AG04450 (cell line): Measurements from ENCODE around the gene FGD6. TPM values are rescaled to one million over a fixed set of nuclear protein-coding genes. Genes with fewer than 3 reads are reported as not detected.
"Not testable (repeated sequence)": the region's sequence is repeated elsewhere in the genome, so short reads cannot be mapped to it uniquely, and the experiment has no call there.

Experiments
- CTCF ChIA-PET: fragments of 300-600, 350-600 bp; formaldehyde crosslinking; extraction: SDS; loops from one replicate; lab custom pipeline; 2022; ENCODE audit warnings: antibody characterized with exemption, inconsistent platforms; lab: Charles Lee
- POLR2A ChIA-PET: fragments of 350-600 bp; formaldehyde crosslinking; extraction: SDS; loops from one replicate; lab custom pipeline; 2021; ENCODE audit warnings: antibody characterized with exemption, inconsistent platforms; lab: Yijun Ruan, JAX
- DNase-seq: peaks from one replicate; pipeline ENCODE4 v3.0.0-alpha.2; 2011; ENCODE audit warnings: low read depth, low spot score
- H3K27ac ChIP-seq: one replicate; pipeline ENCODE4 v1.5.1; 2012; ENCODE audit warnings: low read depth, low read length, control low read depth
- H3K27me3 ChIP-seq: one replicate; pipeline ENCODE4 v1.6.0; 2012; ENCODE audit warnings: low read length; ENCODE audit not compliant: control insufficient read depth, insufficient read depth
- H3K4me3 ChIP-seq: 2 replicates; pipeline ENCODE4 v1.5.1; 2011; ENCODE audit warnings: mild to moderate bottlenecking, low read depth, low read length, control low read depth
- H3K9me3 ChIP-seq: 2 replicates; pipeline ENCODE4 v1.5.1; 2012; ENCODE audit warnings: low read length; ENCODE audit not compliant: control insufficient read depth, insufficient read depth
- polyA plus RNA-seq: library from polyadenylated mRNA; depleted of rRNA; stranded (reverse); fragments of >200 nt; gene quantifications from 2 replicates; pipeline ENCODE4 v1.2.3, GENCODE V29; 2011
- TF ChIP-seq, protein P1 (sequence below): IDR thresholded peaks from 2 replicates; pipeline ENCODE4 v1.5.1; 2011; ENCODE audit warnings: low read depth, low read length, control low read depth, inconsistent platforms

The FGD6 gene
- polyA plus RNA-seq, 1 experiment, result 10.2 TPM

DNA sequence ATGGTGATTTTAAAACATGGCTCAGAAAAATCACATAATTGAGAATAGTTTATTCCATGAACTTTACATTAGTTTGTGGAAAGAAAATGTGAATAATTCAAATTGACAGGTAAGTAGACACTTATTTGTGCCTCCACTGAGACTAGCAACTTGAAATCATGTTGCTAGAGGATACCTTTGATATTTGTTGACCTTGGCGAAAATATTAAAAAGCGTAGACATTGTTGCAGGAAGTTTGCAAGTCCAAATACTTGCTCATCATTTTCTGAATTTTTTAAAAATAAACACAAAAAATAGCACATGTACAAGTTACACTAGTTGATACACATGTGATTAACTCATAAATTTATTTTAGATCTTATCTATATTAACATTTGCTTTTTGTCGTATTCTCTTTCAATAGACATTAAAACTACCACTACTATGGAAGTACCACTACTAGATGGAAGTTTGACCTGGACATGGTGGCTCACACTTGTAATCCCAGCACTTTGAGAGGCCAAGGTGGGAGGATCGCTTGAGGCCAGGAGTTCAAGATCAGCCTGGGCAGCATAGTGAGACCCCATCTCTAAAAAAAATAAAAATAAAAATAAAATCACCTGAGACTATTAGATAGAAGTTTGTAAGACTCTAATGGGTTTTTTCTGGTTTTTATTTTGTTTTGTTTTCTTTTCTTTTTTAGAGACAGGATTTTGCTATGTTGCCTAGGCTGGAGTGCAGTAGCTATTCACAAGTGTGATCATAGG lies 24.7 kb upstream of the FGD6 start:
- Histone ChIP-seq H3K9me3 (no peaks in the 10 kb centered on the region; the same call in 1 of the 2 replicates), H3K4me3 (no peak overlapping the region), H3K27me3 (no peaks in the 10 kb centered on the region), H3K27ac (no peak overlapping the region)
- POLR2A ChIA-PET, result no interaction called here
- CTCF ChIA-PET, result no interaction called here
- TF ChIP-seq, protein P1, sequence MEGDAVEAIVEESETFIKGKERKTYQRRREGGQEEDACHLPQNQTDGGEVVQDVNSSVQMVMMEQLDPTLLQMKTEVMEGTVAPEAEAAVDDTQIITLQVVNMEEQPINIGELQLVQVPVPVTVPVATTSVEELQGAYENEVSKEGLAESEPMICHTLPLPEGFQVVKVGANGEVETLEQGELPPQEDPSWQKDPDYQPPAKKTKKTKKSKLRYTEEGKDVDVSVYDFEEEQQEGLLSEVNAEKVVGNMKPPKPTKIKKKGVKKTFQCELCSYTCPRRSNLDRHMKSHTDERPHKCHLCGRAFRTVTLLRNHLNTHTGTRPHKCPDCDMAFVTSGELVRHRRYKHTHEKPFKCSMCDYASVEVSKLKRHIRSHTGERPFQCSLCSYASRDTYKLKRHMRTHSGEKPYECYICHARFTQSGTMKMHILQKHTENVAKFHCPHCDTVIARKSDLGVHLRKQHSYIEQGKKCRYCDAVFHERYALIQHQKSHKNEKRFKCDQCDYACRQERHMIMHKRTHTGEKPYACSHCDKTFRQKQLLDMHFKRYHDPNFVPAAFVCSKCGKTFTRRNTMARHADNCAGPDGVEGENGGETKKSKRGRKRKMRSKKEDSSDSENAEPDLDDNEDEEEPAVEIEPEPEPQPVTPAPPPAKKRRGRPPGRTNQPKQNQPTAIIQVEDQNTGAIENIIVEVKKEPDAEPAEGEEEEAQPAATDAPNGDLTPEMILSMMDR, result no peak
- DNase-seq, result no peak

DNA sequence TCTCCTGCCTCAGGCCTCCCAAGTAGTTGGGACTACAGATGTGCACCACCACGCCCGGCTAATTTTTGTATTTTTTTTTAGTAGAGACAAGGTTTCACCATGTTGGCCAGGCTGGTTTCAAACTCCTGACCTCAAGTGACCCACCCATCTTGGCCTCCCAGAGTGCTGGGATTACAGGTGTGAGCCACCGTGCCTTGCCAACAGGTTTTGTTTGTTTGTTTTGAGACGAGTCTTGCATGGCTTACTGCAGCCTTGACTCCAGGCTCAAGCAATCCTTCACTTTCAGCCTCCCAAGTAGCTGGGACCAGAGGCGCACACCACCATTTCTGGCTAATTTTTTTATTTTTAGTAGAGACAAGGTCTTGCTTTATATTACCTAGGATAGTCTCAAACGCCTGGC lies 23.9 kb upstream of the FGD6 start:
- POLR2A ChIA-PET, H3K4me3 ChIP-seq, CTCF ChIA-PET, H3K27ac ChIP-seq, H3K9me3 ChIP-seq, H3K27me3 ChIP-seq, DNase-seq: not testable (repeated sequence)

DNA sequence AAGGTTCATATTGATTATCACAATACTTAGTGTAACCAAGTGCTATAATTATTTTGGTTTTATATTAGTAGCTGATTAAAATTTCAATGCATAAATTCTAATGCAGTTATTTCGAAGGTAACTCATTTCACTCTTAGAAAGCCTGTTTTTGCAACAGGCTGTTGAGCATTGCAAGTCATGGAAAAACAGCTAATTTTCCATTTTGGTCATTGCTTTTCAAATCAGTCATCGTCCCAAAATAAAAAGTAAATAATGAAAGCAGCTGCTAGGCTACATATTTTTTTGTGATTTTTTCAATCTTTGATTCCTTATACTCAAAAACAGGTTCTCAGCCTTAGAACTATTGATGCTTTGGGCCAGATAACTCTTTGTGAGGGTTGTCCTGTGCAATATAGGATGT lies 23.3 kb upstream of the FGD6 start:
- Histone ChIP-seq H3K9me3 (no peaks in the 10 kb centered on the region; the same call in 1 of the 2 replicates), H3K4me3 (no peak overlapping the region), H3K27me3 (no peaks in the 10 kb centered on the region), H3K27ac (no peak overlapping the region)
- ChIA-PET POLR2A (no interaction called here), CTCF (interaction anchor here (0.5 kb wide), 1 partner anchor 15 kb away, joined by 3 read pairs; no protein-coding TSS in a partner anchor)
- TF ChIP-seq, protein P1, result no peak
- DNase-seq, result no peak

DNA sequence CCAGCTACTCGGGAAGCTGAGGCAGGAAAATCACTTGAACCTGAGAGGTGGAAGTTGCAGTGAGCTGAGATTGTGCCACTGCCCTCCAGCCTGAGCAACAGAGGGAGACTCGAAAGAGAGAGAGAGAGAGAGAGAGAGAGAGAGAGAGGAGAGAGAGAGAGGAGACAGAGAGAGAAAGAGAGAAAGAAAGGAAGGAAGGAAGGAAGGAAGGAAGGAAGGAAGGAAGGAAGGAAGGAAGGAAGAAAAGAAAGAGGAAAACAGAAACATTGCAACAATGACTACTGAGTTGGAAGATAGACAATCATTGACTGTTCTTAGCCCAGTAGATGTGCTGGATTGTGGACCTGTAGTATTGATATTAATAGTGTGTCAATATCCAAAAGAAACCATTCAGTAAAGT lies 22.6 kb upstream of the FGD6 start:
- not testable (repeated sequence) for H3K4me3 ChIP-seq, DNase-seq, H3K27me3 ChIP-seq, H3K9me3 ChIP-seq, H3K27ac ChIP-seq
- POLR2A ChIA-PET, result interaction anchor here (0.7 kb wide), 1 partner anchor 195 kb away, joined by 4 read pairs; no protein-coding TSS in a partner anchor
- CTCF ChIA-PET, result interaction anchor here (1.0 kb wide), 1 partner anchor 55 kb away, joined by 3 read pairs; no protein-coding TSS in a partner anchor

GRCh38 chr12:95239216-95239615 lies 21.9 kb upstream of the FGD6 start:
- no peaks in the 10 kb centered on the region; the same call in 1 of the 2 replicates for H3K9me3 ChIP-seq
- H3K27me3 ChIP-seq, result no peaks in the 10 kb centered on the region
- no peak overlapping the region for H3K4me3 ChIP-seq
- TF ChIP-seq, protein P1, result no peak
- no peak overlapping the region for H3K27ac ChIP-seq
- ChIA-PET CTCF (interaction anchor here (0.6 to 1.0 kb wide), 2 partner anchors 14 to 56 kb away, joined by 3 to 4 read pairs; no protein-coding TSS in a partner anchor), POLR2A (interaction anchor here (0.7 kb wide), 1 partner anchor 194 kb away, joined by 4 read pairs; no protein-coding TSS in a partner anchor)
- no peak for DNase-seq

GRCh38 chr12:95238150-95238549 lies 20.9 kb upstream of the FGD6 start:
- no peak for DNase-seq
- Histone ChIP-seq H3K27ac (no peak overlapping the region), H3K4me3 (no peak overlapping the region), H3K27me3 (no peaks in the 10 kb centered on the region), H3K9me3 (no peaks in the 10 kb centered on the region; the same call in 1 of the 2 replicates)
- ChIA-PET POLR2A (no interaction called here), CTCF (no interaction called here)
- TF ChIP-seq, protein P1, result no peak
